ENCODE results near the gene MAGI2. TPM values are rescaled to one million over a fixed set of nuclear protein-coding genes. Genes with fewer than 3 reads are reported as not detected.

MAGI2 gene
- total RNA-seq, 1 experiment from 2014 or later = 0.25 TPM

DNA sequence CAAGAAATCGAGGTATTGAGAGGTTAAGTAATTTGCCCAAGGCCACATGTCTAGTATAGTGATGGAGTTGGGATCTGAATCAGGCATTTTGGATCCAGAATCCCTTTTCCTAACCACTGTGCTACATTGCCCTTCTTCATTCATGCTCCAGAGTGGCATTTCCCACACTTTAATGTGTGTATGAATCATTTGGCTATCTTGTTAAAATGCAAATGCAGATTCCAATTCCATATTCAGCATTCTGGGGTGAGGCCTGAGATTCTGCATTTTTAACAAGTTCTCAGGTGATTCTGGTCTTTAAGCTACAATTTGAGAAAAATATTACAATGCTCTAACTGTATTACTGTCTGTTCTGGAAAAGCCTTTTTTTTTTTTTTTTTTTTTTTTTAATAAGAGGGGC, 1023.6 kb downstream of the MAGI2 start:
- H3K9me3 ChIP-seq = no peaks in the 10 kb centered on the region
- no peaks in the 10 kb centered on the region for H3K27me3 ChIP-seq (replicated peaks; ENCODE audit: control insufficient read depth, insufficient read depth, low read length)
- Mint-ChIP-seq H3K9me3 (ENCODE audit: unreplicated experiment) (no peaks in the 10 kb centered on the region), H3K27ac (ENCODE audit: unreplicated experiment) (no peak overlapping the region), H3K4me1 (ENCODE audit: low read depth, unreplicated experiment) (peaks cover 5% of the 10 kb centered on the region), H3K27me3 (ENCODE audit: insufficient read depth, unreplicated experiment) (peaks cover 6% of the 10 kb centered on the region), H3K36me3 (ENCODE audit: insufficient read depth, unreplicated experiment) (no peaks in the 10 kb centered on the region), H3K4me3 (ENCODE audit: unreplicated experiment) (no peak overlapping the region)
- CTCF ChIA-PET = no interaction called here
- no peaks in the 10 kb centered on the region for H3K4me1 ChIP-seq
- DNase-seq = no peak
- POLR2A ChIA-PET = no interaction called here
- BruUV-seq (replicated peaks) = no TSS peak
- TF ChIP-seq CTCF (IDR thresholded peaks at IDR 0.05; ENCODE audit: insufficient read depth in 1 of 2, low read depth in 1 of 2, low read length in 1 of 2, severe bottlenecking in 1 of 2, unreplicated experiment in 1 of 2) = no peak
- intact Hi-C loops (cut with micrococcal nuclease; ENCODE audit: unreplicated experiment) = no loop called here
- no peak overlapping the region for H3K4me3 ChIP-seq (ENCODE audit: low read depth, low read length)
- H3K36me3 ChIP-seq (ENCODE audit: control insufficient read depth, insufficient read depth, low read length) = no peaks in the 10 kb centered on the region

DNA sequence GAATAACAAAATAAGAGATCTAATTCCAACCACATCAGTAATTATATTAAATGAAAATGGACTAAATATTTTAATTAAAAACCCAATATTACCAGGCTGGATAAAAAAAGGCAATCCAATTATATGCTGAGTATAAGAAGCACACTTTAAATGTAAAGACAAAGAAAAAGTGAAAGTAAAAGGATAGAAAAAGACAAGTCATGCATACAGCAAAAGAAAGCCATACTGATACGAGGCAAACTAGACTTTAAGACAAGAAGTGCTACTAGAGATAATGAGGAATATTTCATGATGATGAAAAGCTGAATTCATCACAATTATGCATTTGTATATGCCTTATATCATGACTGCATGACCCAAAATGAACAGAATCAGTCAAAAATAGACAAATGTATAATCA, 1026.3 kb downstream of the MAGI2 start:
- no peaks in the 10 kb centered on the region for H3K4me1 ChIP-seq
- Mint-ChIP-seq H3K4me3 (ENCODE audit: unreplicated experiment) (no peak overlapping the region), H3K27me3 (ENCODE audit: insufficient read depth, unreplicated experiment) (peaks cover 4% of the 10 kb centered on the region), H3K36me3 (ENCODE audit: insufficient read depth, unreplicated experiment) (no peaks in the 10 kb centered on the region), H3K4me1 (ENCODE audit: low read depth, unreplicated experiment) (peaks cover 5% of the 10 kb centered on the region), H3K27ac (ENCODE audit: unreplicated experiment) (no peak overlapping the region), H3K9me3 (ENCODE audit: unreplicated experiment) (no peaks in the 10 kb centered on the region)
- POLR2A ChIA-PET = no interaction called here
- BruUV-seq (replicated peaks) = no TSS peak
- H3K36me3 ChIP-seq (ENCODE audit: control insufficient read depth, insufficient read depth, low read length) = no peaks in the 10 kb centered on the region
- CTCF ChIA-PET = interaction anchor here (0.6 kb wide), 1 partner anchor 281 kb away, joined by 6 read pairs; no protein-coding TSS in a partner anchor
- TF ChIP-seq CTCF (IDR thresholded peaks at IDR 0.05; ENCODE audit: insufficient read depth in 1 of 2, low read depth in 1 of 2, low read length in 1 of 2, severe bottlenecking in 1 of 2, unreplicated experiment in 1 of 2) = no peak
- H3K9me3 ChIP-seq = no peaks in the 10 kb centered on the region
- H3K4me3 ChIP-seq (ENCODE audit: low read depth, low read length) = no peak overlapping the region
- intact Hi-C loops (cut with micrococcal nuclease; ENCODE audit: unreplicated experiment) = no loop called here
- DNase-seq = no peak
- H3K27me3 ChIP-seq (replicated peaks; ENCODE audit: control insufficient read depth, insufficient read depth, low read length) = no peaks in the 10 kb centered on the region

- no peaks in the 10 kb centered on the region for H3K36me3 Mint-ChIP-seq (ENCODE audit: insufficient read depth, unreplicated experiment)
- intact Hi-C loops (cut with micrococcal nuclease; ENCODE audit: unreplicated experiment) = no loop called here
- no peaks in the 10 kb centered on the region for H3K36me3 ChIP-seq (ENCODE audit: control insufficient read depth, insufficient read depth, low read length)
- peaks cover 2% of the 10 kb centered on the region for H3K27me3 Mint-ChIP-seq (ENCODE audit: insufficient read depth, unreplicated experiment)
- ChIA-PET CTCF (no interaction called here), POLR2A (no interaction called here)
- no peaks in the 10 kb centered on the region for H3K9me3 Mint-ChIP-seq (ENCODE audit: unreplicated experiment)
- no peak for TF ChIP-seq CTCF (IDR thresholded peaks at IDR 0.05; ENCODE audit: insufficient read depth in 1 of 2, low read depth in 1 of 2, low read length in 1 of 2, severe bottlenecking in 1 of 2, unreplicated experiment in 1 of 2)
- BruUV-seq (replicated peaks) = no TSS peak
- no peaks in the 10 kb centered on the region for H3K4me1 ChIP-seq
- no peak overlapping the region for H3K4me3 ChIP-seq (ENCODE audit: low read depth, low read length)
- H3K9me3 ChIP-seq = no peaks in the 10 kb centered on the region
- peaks cover under 1% of the 10 kb centered on the region for H3K4me1 Mint-ChIP-seq (ENCODE audit: low read depth, unreplicated experiment)
- H3K4me3 Mint-ChIP-seq (ENCODE audit: unreplicated experiment) = no peak overlapping the region
- H3K27ac Mint-ChIP-seq (ENCODE audit: unreplicated experiment) = no peak overlapping the region
- no peaks in the 10 kb centered on the region for H3K27me3 ChIP-seq (replicated peaks; ENCODE audit: control insufficient read depth, insufficient read depth, low read length)
- no peak for DNase-seq
Observed at GRCh38 chr7:78420001-78420400, 1033.5 kb downstream of the MAGI2 start.
